K562 (cell line): ENCODE measurements around the gene COL4A4. TPM values are rescaled to one million over a fixed set of nuclear protein-coding genes. Genes with fewer than 3 reads are reported as not detected.

Experiments used
- ATAC-seq: fragments of 200-7000 bp; cut with Tn5 transposase; 3 replicates; pipeline ENCODE4 v1.9.1; 2020; ENCODE audit warnings: moderate library complexity
- BruUV-seq: library from RNA; stranded (reverse); fragments of 400-500 nt; replicated peaks from 2 replicates; lab custom pipeline; 2021; lab: Mats Ljungman, UMichigan
- CTCF ChIA-PET: fragments of 300-600 bp; formaldehyde crosslinking; extraction: SDS; loops from one replicate; lab custom pipeline; 2021; ENCODE audit warnings: low intra/inter-chr PET ratio; lab: Yijun Ruan, JAX
- POLR2A ChIA-PET: fragments of 300-600, 350-650 bp; sonication (Branson Sonifier 250); formaldehyde crosslinking; extraction: SDS; loops from one replicate; lab custom pipeline; 2021; ENCODE audit warnings: antibody characterized with exemption, inconsistent platforms; lab: Yijun Ruan, JAX
- DNase-seq, 4 experiments: peaks; one replicate each; pipeline versions ENCODE4 v3.0.0 to v3.0.0-alpha.2; 2011 to 2018; ENCODE audit warnings: low spot score in 3 of 4, mixed read lengths in 3 of 4; ENCODE audit errors: extremely low read depth in 1 of 4
- FAIRE-seq: peaks from 2 replicates; lab custom pipeline; 2011; peaks lifted over from hg19 to GRCh38; lab: Jason Lieb, UNC
- H2AFZ ChIP-seq: 2 replicates; pipeline ENCODE4 v1.6.0; 2011; ENCODE audit warnings: low read depth, low read length, control low read depth, inconsistent platforms
- H3K27ac ChIP-seq: fragments of 200-600 bp; 3 replicates; pipeline ENCODE4 v1.8.0; 2011; ENCODE audit warnings: low read depth, mild to moderate bottlenecking, control low read depth, inconsistent platforms, low read length, moderate library complexity, mixed read lengths; ENCODE audit errors: extremely low read depth
- H3K27me3 ChIP-seq, 2 experiments: fragments of 300-600 bp in 1 of 2; 2 replicates in 1 of 2; 3 replicates in 1 of 2; pipeline versions ENCODE4 v1.6.0 to v1.8.0; 2011; ENCODE audit warnings: inconsistent platforms in 2 of 2, low read length in 2 of 2, mild to moderate bottlenecking in 1 of 2, mixed read lengths in 1 of 2, moderate library complexity in 1 of 2; ENCODE audit not compliant: control insufficient read depth in 2 of 2, insufficient read depth in 2 of 2
- H3K36me3 ChIP-seq: fragments of 300-600 bp; 3 replicates; pipeline ENCODE4 v1.8.0; 2011; ENCODE audit warnings: mild to moderate bottlenecking, low read length, inconsistent platforms; ENCODE audit not compliant: control insufficient read depth, insufficient read depth
- H3K4me1 ChIP-seq, 2 experiments: fragments of 200-600 bp in 1 of 2; replicated peaks in 1 of 2; 2 replicates in 1 of 2; 3 replicates in 1 of 2; pipeline versions ENCODE4 v1.5.1 to v1.8.0; 2011; ENCODE audit warnings: inconsistent platforms in 2 of 2, low read length in 2 of 2, mild to moderate bottlenecking in 1 of 2, mixed read lengths in 1 of 2, moderate library complexity in 1 of 2; ENCODE audit not compliant: control insufficient read depth in 2 of 2, insufficient read depth in 2 of 2
- H3K4me2 ChIP-seq: 2 replicates; pipeline ENCODE4 v1.6.1; 2011; ENCODE audit warnings: low read length, control low read depth, inconsistent platforms, mixed read lengths; ENCODE audit not compliant: insufficient read depth
- H3K4me3 ChIP-seq: fragments of 200-600 bp; sonication (generic), shearing (Covaris generic); 2 replicates; pipeline ENCODE4 v1.5.1; 2016; ENCODE audit warnings: control low read depth, inconsistent platforms
- H3K79me2 ChIP-seq: fragments of 200-600 bp; 3 replicates; pipeline ENCODE4 v1.8.0; 2011; ENCODE audit warnings: low read length, inconsistent platforms; ENCODE audit not compliant: control insufficient read depth, insufficient read depth
- H3K9ac ChIP-seq, 2 experiments: 2 replicates each; pipeline versions ENCODE4 v1.6.0 to v1.6.1; 2011; ENCODE audit warnings: low read depth in 2 of 2, low read length in 2 of 2, control low read depth in 1 of 2, inconsistent platforms in 1 of 2, mild to moderate bottlenecking in 1 of 2, mixed read lengths in 1 of 2; ENCODE audit not compliant: insufficient read depth in 1 of 2
- H3K9me1 ChIP-seq: one replicate; pipeline ENCODE4 v1.6.0; 2011; ENCODE audit warnings: inconsistent platforms, mild to moderate bottlenecking, low read length, moderate library complexity; ENCODE audit not compliant: control insufficient read depth, insufficient read depth
- H3K9me3 ChIP-seq: replicated peaks from 2 replicates; pipeline ENCODE4 v1.5.1; 2011; ENCODE audit warnings: low read depth, low read length, inconsistent platforms; ENCODE audit not compliant: control insufficient read depth, insufficient read depth
- H4K20me1 ChIP-seq: replicated peaks from 2 replicates; pipeline ENCODE4 v1.6.1; 2011; ENCODE audit warnings: low read length, inconsistent platforms, mixed read lengths; ENCODE audit not compliant: control insufficient read depth, insufficient read depth
- CSDE1 ChIP-seq, 2 experiments: fragments of 450-650 bp; IDR thresholded peaks; 2 replicates each; pipeline ENCODE4 v1.6.1; 2016; ENCODE audit warnings: mild to moderate bottlenecking in 1 of 2
- E2F1 ChIP-seq: sonication (generic); formaldehyde crosslinking; IDR thresholded peaks from 2 replicates; pipeline ENCODE4 v1.8.1; 2023; ENCODE audit warnings: mild to moderate bottlenecking, missing genetic modification reagents, moderate library complexity
- GMEB1 ChIP-seq: fragments of 250-450 bp; sonication (Bioruptor Pico); IDR thresholded peaks from 2 replicates; pipeline ENCODE4 v1.4.0; 2020; ENCODE audit warnings: mild to moderate bottlenecking
- MTA3 ChIP-seq: fragments of 450-650 bp; formaldehyde crosslinking; IDR thresholded peaks from 2 replicates; pipeline ENCODE4 v1.6.1; 2017; ENCODE audit warnings: mild to moderate bottlenecking, borderline replicate concordance
- SMARCA5 ChIP-seq: fragments of 450-650 bp; IDR thresholded peaks from 2 replicates; pipeline ENCODE4 v1.6.1; 2016
- TBL1XR1 ChIP-seq, 2 experiments: IDR thresholded peaks; 2 replicates each; pipeline ENCODE4 v1.6.1; 2012; ENCODE audit warnings: improper control_type of control experiment in 2 of 2, low read length in 2 of 2, mild to moderate bottlenecking in 1 of 2
- WGBS: fragments of 100-300 bp; shearing (Covaris generic); methylation state at CpG from one replicate; pipeline ENCODE4 v1.1.6; 2016; ENCODE audit warnings: low coverage, mixed read lengths; ENCODE audit not compliant: insufficient coverage; ENCODE audit errors: missing lambda C conversion rate; 5-methylcytosine and 5-hydroxymethylcytosine counted together
- in situ Hi-C: fragments of 300-500 bp; cut with MboI; formaldehyde crosslinking; loops from 4 replicates; pipeline ENCODE4 v1.15.0; 2018; ENCODE audit warnings: inconsistent platforms, mixed read lengths
- intact Hi-C: fragments of 100-400 bp; cut with micrococcal nuclease; formaldehyde crosslinking; loops from 2 replicates; pipeline ENCODE4 v1.14.2; 2022
- polyA plus RNA-seq, 8 experiments: library from polyadenylated mRNA; depleted of rRNA in 4 of 8; stranded (reverse) in 5 of 8; unstranded in 3 of 8; fragments of >200 nt; fragmentation: Nextera tagmentation in 2 of 8; fragmentation: Illumina TruSeq in 1 of 8; extraction: Ambion mirVana in 2 of 8; extraction: Trizol in 1 of 8; gene quantifications; 2 replicates each; pipeline versions ENCODE4 v1.2.1 to v1.2.3, GENCODE V29; 2011 to 2014; ENCODE audit warnings: inconsistent platforms in 1 of 8, missing spikeins in 1 of 8
- total RNA-seq, 7 experiments: library from RNA; depleted of rRNA in 6 of 7; stranded (reverse); fragments of >200 nt in 6 of 7; fragmentation: Illumina TruSeq in 2 of 7; extraction: Trizol in 2 of 7; gene quantifications; 2 replicates each; pipeline versions ENCODE4 v1.2.1 to v1.2.3, GENCODE V29; 2011 to 2021; ENCODE audit warnings: low replicate concordance in 1 of 7

The COL4A4 gene
- total and polyA plus RNA-seq, 9 of the 15 experiments (the other 6 are each of a cell fraction or from before 2014, with no cell fraction given): under 0.01 to 0.01 TPM; not detected in 7

DNA sequence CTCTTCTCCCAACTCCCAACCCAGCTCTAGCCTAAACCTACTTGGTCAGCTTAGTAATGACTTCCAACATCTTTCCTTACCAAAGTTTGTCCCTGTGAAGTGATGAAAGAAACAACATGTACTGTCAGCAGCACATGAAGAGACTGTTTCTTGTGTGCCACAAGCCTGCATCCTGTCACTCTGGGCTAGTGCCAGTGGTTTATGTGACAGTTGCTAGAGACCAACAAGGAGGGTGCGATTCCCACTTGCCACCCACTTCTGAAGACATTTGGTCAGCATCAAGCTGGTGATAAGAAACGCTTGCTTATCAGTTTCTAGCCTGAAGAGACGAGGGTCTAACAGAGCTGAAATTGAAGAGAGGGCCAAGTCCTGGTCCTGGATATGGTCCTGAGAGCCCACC lies 132.6 kb downstream of the COL4A4 start:
- CTCF ChIA-PET: no interaction called here
- no peak for FAIRE-seq

More for the DNA sequence above, 132.6 kb downstream of the COL4A4 start:
- Histone ChIP-seq H2AFZ (no peak overlapping the region), H3K79me2 (no peaks in the 10 kb centered on the region), H3K9me3 (no peaks in the 10 kb centered on the region), H3K27ac (no peak overlapping the region), H3K9ac (no peak overlapping the region), H3K4me2 (no peak overlapping the region), H4K20me1 (no peaks in the 10 kb centered on the region), H3K36me3 (no peaks in the 10 kb centered on the region), H3K4me1 (no peaks in the 10 kb centered on the region), H3K4me3 (no peak overlapping the region), H3K27me3 (no peaks in the 10 kb centered on the region; a peak in 1 of 5 replicates), H3K9me1 (no peaks in the 10 kb centered on the region)
- TF ChIP-seq E2F1 (CRISPR knock-in tag): no peak
- no peak for TF ChIP-seq GMEB1
- no peak for TF ChIP-seq CSDE1 (IDR thresholded peaks at IDR 0.05)
- TF ChIP-seq TBL1XR1 (IDR thresholded peaks at IDR 0.05; ENCODE audit: low read length in 2 of 2): no peak
- TF ChIP-seq MTA3: no peak
- no peak for TF ChIP-seq SMARCA5
- WGBS: 0% methylated on average over 3 of the region's 3 CpGs
- DNase-seq (no peak), ATAC-seq (no peak)
- intact Hi-C loops: no loop called here
- in situ Hi-C loops: no loop called here
- BruUV-seq: no TSS peak
- POLR2A ChIA-PET: interaction anchor here (1.0 kb wide), 1 partner anchor 22 kb away, joined by 4 read pairs; no protein-coding TSS in a partner anchor
